WERI-Rb-1 (cell line): ENCODE measurements around the gene KIAA1217.

Experiments
- DNase-seq: peaks from one replicate; pipeline ENCODE4 v3.0.0-alpha.2; 2020
- H3K27ac ChIP-seq: fragments of 250-450 bp; sonication (Bioruptor Pico); 2 replicates; pipeline ENCODE4 v1.5.1; 2020; ENCODE audit warnings: mild to moderate bottlenecking, moderate library complexity
- H3K27me3 ChIP-seq: fragments of 250-450 bp; sonication (Bioruptor Pico); 2 replicates; pipeline ENCODE4 v1.5.1; 2021; ENCODE audit warnings: mild to moderate bottlenecking, low read depth, moderate library complexity; ENCODE audit not compliant: insufficient read depth, severe bottlenecking
- H3K36me3 ChIP-seq: fragments of 250-450 bp; sonication (Bioruptor Pico); 2 replicates; pipeline ENCODE4 v1.5.1; 2020; ENCODE audit warnings: mild to moderate bottlenecking, moderate library complexity
- H3K4me3 ChIP-seq: 2 replicates; pipeline ENCODE4 v1.5.1; 2011; ENCODE audit warnings: low read depth, mild to moderate bottlenecking, control low read depth, low read length
- H3K9me3 ChIP-seq: fragments of 250-450 bp; sonication (Bioruptor Pico); 2 replicates; pipeline ENCODE4 v1.5.1; 2021; ENCODE audit warnings: mild to moderate bottlenecking, moderate library complexity; ENCODE audit not compliant: severe bottlenecking
- CTCF ChIP-seq: IDR thresholded peaks from 2 replicates; pipeline ENCODE4 v1.5.1; 2011; ENCODE audit warnings: low read depth, mild to moderate bottlenecking, control low read depth, inconsistent platforms, low read length

Gene KIAA1217

GRCh38 chr10:24235471-24235870 lies 26.5 kb downstream of the KIAA1217 start:
- no peak overlapping the region for H3K27ac ChIP-seq
- no peak overlapping the region for H3K4me3 ChIP-seq
- H3K36me3 ChIP-seq, result no peaks in the 10 kb centered on the region
- TF ChIP-seq CTCF, result no peak
- no peaks in the 10 kb centered on the region for H3K9me3 ChIP-seq
- no peaks in the 10 kb centered on the region for H3K27me3 ChIP-seq
- no peak for DNase-seq

DNA sequence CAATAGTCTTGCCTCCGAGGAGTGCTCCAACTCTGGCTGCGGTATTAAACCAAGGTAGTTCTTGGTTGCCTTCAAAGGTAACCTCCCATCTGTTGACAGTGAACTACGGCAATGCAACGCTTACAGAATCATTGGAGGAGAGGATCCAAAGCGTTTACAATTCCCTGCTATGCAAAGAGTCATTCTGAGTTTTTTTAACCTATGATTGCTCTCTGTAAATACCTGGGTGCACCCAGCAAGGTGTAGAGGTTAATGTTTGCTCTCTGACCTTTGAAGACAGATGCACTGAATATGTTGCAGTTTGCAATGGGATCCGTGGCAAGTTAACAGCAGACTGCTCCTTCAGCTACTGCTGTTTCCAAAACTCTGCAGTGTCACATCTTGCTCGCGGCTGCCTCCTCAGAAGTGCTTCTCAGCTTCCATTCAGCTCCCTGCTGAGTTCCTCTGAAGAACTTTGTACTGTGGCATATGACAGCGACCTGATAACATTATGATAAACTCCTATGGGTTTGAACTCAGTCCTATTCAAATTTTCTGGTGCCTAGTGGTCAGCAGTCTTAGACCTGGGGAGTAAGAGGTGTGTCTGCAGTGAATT lies 29.0 kb downstream of the KIAA1217 start:
- no peak for DNase-seq
- no peak for TF ChIP-seq CTCF
- H3K36me3 ChIP-seq, result no peaks in the 10 kb centered on the region
- no peaks in the 10 kb centered on the region for H3K27me3 ChIP-seq
- no peak overlapping the region for H3K4me3 ChIP-seq
- H3K9me3 ChIP-seq, result no peaks in the 10 kb centered on the region
- no peak overlapping the region for H3K27ac ChIP-seq

GRCh38 chr10:24238519-24239247 lies 29.7 kb downstream of the KIAA1217 start:
- Histone ChIP-seq H3K27me3 (no peaks in the 10 kb centered on the region), H3K9me3 (no peaks in the 10 kb centered on the region), H3K36me3 (no peaks in the 10 kb centered on the region), H3K27ac (no peak overlapping the region), H3K4me3 (no peak overlapping the region)
- TF ChIP-seq CTCF, result no peak
- DNase-seq, result no peak

DNA sequence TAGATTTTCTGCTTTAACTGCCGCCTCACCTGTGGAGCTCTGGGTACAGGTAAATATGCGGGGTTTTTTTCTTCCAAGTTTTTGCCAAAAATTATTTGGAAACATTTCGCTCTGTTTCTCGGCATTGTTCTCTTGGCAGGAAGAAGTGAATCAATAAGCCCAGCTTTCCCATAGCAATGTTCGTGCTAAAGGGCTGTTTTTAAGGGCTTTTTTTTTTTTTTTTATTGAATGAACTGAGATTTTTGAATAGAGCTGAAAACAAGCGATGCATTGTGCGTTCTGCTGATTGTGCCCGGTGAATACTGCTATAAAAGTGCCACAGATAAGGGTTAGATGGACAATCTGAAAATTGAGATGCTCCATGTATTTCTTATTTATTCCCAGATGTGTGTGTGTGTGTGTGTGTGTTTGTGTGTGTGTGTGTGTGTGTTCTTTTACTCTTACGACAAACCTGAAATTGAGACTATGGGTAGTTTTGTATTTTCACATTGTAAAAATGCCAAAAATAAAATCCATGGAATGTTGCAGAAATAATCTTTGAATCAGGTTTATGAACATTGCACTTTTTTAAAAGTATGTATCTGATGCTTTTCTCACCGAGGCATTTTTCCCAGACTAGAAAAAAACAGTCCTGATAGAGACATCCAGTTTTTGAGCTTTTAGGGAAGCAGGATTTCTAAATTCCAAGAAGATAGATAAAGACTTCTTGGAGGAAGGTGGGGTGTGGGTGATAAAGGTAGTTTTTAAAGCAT lies 30.5 kb downstream of the KIAA1217 start:
- Histone ChIP-seq H3K27ac (no peak overlapping the region), H3K4me3 (no peak overlapping the region), H3K9me3 (no peaks in the 10 kb centered on the region), H3K36me3 (no peaks in the 10 kb centered on the region), H3K27me3 (no peaks in the 10 kb centered on the region)
- no peak for TF ChIP-seq CTCF
- no peak for DNase-seq

DNA sequence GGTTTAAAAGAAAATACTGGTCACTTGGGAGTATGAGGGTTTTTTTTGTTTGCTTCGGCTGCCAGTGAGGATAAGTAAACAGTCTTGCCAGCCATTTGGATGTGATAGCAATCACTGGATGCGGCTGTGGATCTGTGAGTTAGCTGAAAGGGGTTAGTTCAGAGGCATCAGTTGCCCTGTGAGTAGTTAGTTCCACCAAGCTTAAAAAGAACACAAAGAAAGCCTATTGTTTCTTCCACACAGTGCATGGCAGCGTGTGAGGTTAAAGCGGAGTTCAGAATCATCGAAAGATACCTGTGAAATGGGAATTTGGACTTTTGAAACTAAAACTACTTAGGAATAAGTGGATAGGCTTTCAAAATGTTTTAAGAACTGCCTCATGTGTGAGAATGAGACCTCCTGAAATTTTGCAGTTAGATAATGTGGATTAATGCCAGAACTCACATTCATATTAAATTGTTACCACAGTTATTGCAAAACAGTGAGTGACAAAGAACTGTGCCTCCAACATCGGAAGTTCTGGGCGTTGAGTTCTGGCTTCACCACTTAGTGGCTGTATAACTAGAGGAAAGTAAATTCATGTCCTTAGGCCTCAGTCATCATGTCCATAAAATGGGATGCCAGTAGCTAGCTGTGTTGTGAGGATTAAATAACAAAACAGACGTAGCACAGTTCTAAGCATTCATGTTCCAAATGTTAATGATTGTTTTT lies 31.3 kb downstream of the KIAA1217 start:
- H3K9me3 ChIP-seq, result no peaks in the 10 kb centered on the region
- no peaks in the 10 kb centered on the region for H3K27me3 ChIP-seq
- no peak for TF ChIP-seq CTCF
- no peaks in the 10 kb centered on the region for H3K36me3 ChIP-seq
- no peak overlapping the region for H3K4me3 ChIP-seq
- H3K27ac ChIP-seq, result no peak overlapping the region
- DNase-seq, result no peak
